ENCODE data around the gene ESPL1.

GRCh38 chr12:53218551-53219291 lies 49.4 kb upstream of the ESPL1 start:
- TF ChIP-seq CTCF (conservative IDR thresholded peaks at IDR 0.05; ENCODE audit: low read depth, low read length) (no peak), EZH2 (IDR thresholded peaks at IDR 0.05; ENCODE audit: low read length, unreplicated experiment) (no peak)

Data from PC-3 (cell line).